Hematopoietic multipotent progenitor cell (in vitro differentiated cells): Measurements from ENCODE around the gene JMJD4. TPM values are rescaled to one million over a fixed set of nuclear protein-coding genes. Genes with fewer than 3 reads are reported as not detected.
"Not testable (repeated sequence)": the region's sequence is repeated elsewhere in the genome, so short reads cannot be mapped to it uniquely, and the experiment has no call there.

ENCODE experiments used
- DNase-seq, 3 donors: peaks; one replicate each; pipeline ENCODE4 v3.0.0-alpha.2; 2011 to 2015; ENCODE audit warnings: low read depth in 2 of 3, low spot score in 2 of 3
- total RNA-seq: library from RNA; depleted of rRNA; stranded (reverse); fragments of >200 nt; gene quantifications from one replicate; pipeline ENCODE4 v1.2.3, GENCODE V29; 2012

The JMJD4 gene
- total RNA-seq, 1 donor, result 53.3 TPM

DNA sequence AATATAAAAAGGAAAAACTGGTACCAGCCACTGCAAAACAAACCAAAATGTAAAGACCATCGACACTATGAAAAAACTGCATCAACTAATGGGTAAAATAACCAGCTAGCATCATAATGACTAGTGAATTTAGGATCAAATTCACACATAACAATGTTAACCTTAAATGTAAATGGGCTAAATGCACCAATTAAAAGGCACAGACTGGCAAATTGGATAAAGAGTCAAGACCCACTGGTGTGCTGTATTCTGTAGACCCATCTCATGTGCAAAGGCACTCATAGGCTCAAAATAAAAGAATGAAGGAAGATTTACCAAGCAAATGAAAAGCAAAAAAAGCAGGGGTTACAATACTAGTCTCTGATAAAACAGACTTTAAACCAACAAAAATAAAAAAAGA is 33.5 kb downstream of the JMJD4 start:
- not testable (repeated sequence) for DNase-seq

DNA sequence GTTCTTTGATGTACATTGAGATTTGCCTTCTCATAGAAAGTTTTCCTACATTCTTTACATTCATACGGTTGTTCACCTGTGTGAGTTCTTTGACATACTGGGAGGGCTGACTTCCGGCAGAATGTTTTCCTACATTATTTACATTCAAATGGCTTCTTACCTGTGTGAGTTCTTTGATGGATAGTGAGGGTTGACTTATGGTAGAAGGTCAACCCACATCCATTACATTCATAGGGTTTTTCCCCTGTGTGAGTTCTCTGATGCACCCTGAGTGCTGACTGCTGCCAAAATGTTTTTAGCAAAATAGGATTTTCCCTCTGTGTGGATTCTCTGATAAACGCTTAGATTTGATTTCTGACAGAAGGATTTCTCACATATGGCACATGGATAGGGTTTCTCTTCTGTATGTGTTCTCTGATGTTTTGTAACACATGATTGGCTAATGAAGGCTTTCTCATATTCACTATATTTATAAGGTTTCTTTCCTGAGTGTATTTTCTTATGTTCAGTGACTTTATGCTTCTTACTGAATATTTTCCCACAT is 37.7 kb downstream of the JMJD4 start:
- no peak for DNase-seq

DNA sequence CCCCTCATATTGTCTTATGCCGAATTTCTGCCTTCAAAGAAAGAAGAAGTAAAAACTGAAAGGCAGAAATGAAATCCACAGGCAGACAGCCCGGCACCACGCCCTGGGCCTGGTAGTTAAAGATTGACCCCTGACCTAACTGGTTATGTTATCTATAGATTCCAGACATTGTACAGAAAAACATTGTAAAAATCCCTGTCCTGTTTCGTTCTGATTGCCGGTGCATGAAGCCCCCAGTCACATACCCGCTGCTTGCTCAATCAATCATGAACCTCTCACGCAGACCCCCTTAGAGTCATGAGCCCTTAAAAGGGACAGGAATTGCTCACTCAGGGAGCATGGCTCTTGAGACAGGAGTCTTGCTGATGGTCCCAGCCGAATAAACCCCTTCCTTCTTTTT is 49.3 kb downstream of the JMJD4 start:
- DNase-seq, result no peak

Other genes starting within 250 kb of the JMJD4 start
- 14.8 TPM for gene ZNF678, start 171.7 kb downstream of the JMJD4 start, total RNA-seq
- gene SNAP47, start 133 bp upstream of the JMJD4 start, total RNA-seq, result 42.8 TPM
- gene PRSS38, start 80.4 kb upstream of the JMJD4 start, total RNA-seq, result not detected
- gene WNT9A, start 212.6 kb upstream of the JMJD4 start, total RNA-seq, result 0.27 TPM